ENCODE measurements around the gene DHX9.

Gene DHX9

DNA sequence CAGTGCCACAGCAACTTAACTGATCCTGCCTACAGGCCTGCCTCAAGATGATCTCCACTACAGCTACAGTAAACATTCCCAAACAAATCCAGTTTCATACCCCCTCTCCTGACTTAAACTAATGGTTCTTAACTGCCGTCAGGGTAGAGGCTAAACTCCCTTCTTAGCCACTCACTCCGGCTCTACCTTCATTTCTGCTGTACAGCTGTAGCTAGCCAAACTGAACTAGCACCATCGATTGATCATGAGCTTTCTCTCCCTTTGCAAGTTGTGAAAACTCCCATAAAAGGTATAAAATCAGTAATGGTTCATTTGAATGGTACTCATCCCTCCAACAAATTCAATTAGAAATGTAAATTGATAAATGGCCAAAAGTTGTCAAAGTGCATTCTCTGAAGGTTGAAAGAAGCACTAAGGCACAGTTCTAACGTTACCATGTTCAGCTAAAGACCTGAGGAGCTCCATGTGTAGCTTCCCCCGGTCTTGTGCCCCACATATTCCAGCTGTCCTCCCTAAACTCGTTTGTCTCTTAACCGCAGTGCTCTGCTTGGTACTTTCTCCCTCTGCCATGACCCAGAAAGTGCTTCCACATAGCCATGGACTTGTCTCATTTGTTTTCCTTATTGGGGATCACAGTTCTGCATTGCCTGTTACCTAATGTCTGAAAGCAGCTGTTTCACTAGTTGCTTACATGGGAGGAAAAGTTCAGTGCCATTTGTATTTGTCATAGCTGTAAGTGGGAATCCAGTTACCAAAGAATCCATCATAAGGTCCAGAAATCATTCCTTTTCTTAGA, 49.8 kb downstream of the DHX9 start:
- no peak for TF ChIP-seq TCF12 (IDR thresholded peaks at IDR 0.05; ENCODE audit: low read depth)
- no peak for TF ChIP-seq FOXM1 (IDR thresholded peaks at IDR 0.05; ENCODE audit: borderline replicate concordance, low read depth)
- no peak for TF ChIP-seq RAD21 (IDR thresholded peaks at IDR 0.05; ENCODE audit: low read depth)
- TF ChIP-seq, protein P1, sequence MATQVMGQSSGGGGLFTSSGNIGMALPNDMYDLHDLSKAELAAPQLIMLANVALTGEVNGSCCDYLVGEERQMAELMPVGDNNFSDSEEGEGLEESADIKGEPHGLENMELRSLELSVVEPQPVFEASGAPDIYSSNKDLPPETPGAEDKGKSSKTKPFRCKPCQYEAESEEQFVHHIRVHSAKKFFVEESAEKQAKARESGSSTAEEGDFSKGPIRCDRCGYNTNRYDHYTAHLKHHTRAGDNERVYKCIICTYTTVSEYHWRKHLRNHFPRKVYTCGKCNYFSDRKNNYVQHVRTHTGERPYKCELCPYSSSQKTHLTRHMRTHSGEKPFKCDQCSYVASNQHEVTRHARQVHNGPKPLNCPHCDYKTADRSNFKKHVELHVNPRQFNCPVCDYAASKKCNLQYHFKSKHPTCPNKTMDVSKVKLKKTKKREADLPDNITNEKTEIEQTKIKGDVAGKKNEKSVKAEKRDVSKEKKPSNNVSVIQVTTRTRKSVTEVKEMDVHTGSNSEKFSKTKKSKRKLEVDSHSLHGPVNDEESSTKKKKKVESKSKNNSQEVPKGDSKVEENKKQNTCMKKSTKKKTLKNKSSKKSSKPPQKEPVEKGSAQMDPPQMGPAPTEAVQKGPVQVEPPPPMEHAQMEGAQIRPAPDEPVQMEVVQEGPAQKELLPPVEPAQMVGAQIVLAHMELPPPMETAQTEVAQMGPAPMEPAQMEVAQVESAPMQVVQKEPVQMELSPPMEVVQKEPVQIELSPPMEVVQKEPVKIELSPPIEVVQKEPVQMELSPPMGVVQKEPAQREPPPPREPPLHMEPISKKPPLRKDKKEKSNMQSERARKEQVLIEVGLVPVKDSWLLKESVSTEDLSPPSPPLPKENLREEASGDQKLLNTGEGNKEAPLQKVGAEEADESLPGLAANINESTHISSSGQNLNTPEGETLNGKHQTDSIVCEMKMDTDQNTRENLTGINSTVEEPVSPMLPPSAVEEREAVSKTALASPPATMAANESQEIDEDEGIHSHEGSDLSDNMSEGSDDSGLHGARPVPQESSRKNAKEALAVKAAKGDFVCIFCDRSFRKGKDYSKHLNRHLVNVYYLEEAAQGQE (IDR thresholded peaks at IDR 0.05; ENCODE audit: low read depth), result no peak
- no peak for TF ChIP-seq EP300 (IDR thresholded peaks at IDR 0.05; ENCODE audit: borderline replicate concordance)
- TF ChIP-seq YY1 (IDR thresholded peaks at IDR 0.05; ENCODE audit: low read depth), result no peak
- TF ChIP-seq CREB1 (IDR thresholded peaks at IDR 0.05; ENCODE audit: low read depth), result no peak
- TF ChIP-seq TEAD4 (IDR thresholded peaks at IDR 0.05), result no peak
- TF ChIP-seq EGR1 (IDR thresholded peaks at IDR 0.05), result no peak
- no peak for TF ChIP-seq TAF1 (IDR thresholded peaks at IDR 0.05; ENCODE audit: low read depth)
- TF ChIP-seq, protein P2, sequence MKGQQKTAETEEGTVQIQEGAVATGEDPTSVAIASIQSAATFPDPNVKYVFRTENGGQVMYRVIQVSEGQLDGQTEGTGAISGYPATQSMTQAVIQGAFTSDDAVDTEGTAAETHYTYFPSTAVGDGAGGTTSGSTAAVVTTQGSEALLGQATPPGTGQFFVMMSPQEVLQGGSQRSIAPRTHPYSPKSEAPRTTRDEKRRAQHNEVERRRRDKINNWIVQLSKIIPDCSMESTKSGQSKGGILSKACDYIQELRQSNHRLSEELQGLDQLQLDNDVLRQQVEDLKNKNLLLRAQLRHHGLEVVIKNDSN (IDR thresholded peaks at IDR 0.05), result no peak
- no peak for TF ChIP-seq ZBTB7A (IDR thresholded peaks at IDR 0.05; ENCODE audit: low read depth)
- TF ChIP-seq CEBPB (IDR thresholded peaks at IDR 0.05), result no peak
- TF ChIP-seq, protein P3, sequence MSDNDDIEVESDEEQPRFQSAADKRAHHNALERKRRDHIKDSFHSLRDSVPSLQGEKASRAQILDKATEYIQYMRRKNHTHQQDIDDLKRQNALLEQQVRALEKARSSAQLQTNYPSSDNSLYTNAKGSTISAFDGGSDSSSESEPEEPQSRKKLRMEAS (IDR thresholded peaks at IDR 0.05), result no peak
- no peak for TF ChIP-seq NFIC (IDR thresholded peaks at IDR 0.05)

DNA sequence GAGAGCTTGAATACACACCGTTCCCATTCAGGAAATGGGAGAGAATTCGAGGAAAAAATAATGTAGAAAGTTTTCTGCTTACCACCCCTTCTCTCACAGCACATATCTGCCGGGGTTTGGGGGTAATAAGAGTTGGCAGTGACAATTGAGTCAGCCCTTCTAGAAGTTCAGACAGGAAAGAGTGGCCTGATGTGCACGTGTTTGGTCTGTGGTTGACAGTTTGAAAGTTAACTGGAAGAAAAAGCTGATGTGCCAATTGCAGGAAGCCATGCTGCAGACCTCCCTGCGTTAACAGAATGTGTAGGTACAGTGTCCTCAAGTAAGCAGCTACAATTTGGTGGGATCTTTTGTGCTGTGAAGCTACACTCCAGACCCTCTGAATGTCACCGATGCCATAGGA, 50.9 kb downstream of the DHX9 start:
- no peak for TF ChIP-seq TCF12 (IDR thresholded peaks at IDR 0.05; ENCODE audit: low read depth)
- TF ChIP-seq TAF1 (IDR thresholded peaks at IDR 0.05; ENCODE audit: low read depth), result no peak
- TF ChIP-seq, protein P2 (IDR thresholded peaks at IDR 0.05), result no peak
- TF ChIP-seq RAD21 (IDR thresholded peaks at IDR 0.05; ENCODE audit: low read depth), result no peak
- TF ChIP-seq CREB1 (IDR thresholded peaks at IDR 0.05; ENCODE audit: low read depth), result no peak
- TF ChIP-seq CEBPB (IDR thresholded peaks at IDR 0.05), result no peak
- TF ChIP-seq TEAD4 (IDR thresholded peaks at IDR 0.05), result no peak
- TF ChIP-seq, protein P3 (IDR thresholded peaks at IDR 0.05), result no peak
- no peak for TF ChIP-seq FOXM1 (IDR thresholded peaks at IDR 0.05; ENCODE audit: borderline replicate concordance, low read depth)
- no peak for TF ChIP-seq EP300 (IDR thresholded peaks at IDR 0.05; ENCODE audit: borderline replicate concordance)
- no peak for TF ChIP-seq YY1 (IDR thresholded peaks at IDR 0.05; ENCODE audit: low read depth)

DNA sequence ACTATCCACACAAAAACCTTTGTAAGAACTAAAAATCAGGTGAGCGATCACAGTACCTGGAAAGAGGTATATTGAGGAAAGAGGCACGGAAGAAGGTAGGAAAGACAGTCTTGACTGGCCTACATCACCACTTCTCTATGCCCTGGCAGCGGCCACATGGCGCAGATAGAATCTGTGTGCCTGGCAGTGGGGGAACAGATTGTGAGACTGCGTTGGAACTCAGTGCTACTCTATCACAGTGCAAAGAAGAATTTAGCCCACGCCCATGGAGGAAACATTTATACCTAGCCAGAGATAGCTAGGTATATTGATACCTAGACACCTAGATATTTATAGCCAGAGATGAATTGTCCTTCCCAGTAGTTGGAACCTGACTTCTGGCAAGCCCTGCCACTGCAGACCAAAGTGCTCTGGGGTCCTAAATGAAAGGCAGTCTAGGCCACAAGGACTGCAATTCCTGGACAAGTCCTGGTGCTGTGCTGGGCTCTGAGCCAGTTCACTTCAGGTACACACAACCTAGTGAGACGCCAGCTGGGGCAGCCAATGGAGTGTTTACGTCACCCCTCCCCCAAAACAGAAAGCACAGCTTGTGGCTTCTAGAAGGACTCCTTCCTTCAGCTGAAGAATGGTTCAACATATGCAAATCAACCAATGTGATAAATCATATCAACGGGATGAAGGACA, 51.9 kb downstream of the DHX9 start:
- TF ChIP-seq, protein P2 (IDR thresholded peaks at IDR 0.05), result no peak
- TF ChIP-seq, protein P3 (IDR thresholded peaks at IDR 0.05), result no peak
- TF ChIP-seq RAD21 (IDR thresholded peaks at IDR 0.05; ENCODE audit: low read depth) (no peak), YY1 (IDR thresholded peaks at IDR 0.05; ENCODE audit: low read depth) (no peak)

DNA sequence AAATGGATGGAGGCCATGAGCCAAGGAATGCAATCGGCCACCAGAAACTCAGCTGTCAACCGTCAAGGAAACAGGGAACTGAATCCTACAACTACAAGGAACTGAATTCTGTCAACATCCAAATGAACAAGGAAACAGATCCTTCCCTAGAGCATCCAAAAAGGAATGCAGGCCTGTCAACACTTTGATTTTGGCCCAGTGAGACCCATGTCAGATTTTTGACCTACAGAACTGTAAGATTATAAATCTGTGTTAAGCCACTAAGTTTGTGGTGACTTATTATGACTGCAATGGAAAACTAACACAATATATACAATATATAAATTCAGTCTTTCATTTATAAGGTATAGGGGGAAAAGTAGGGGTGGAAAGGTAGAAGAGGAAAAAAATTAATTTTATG, 58.5 kb downstream of the DHX9 start:
- TF ChIP-seq ZBTB7A (IDR thresholded peaks at IDR 0.05; ENCODE audit: low read depth) (no peak), TEAD4 (IDR thresholded peaks at IDR 0.05) (no peak), RAD21 (IDR thresholded peaks at IDR 0.05; ENCODE audit: low read depth) (no peak), NFIC (IDR thresholded peaks at IDR 0.05) (no peak), EP300 (IDR thresholded peaks at IDR 0.05; ENCODE audit: borderline replicate concordance) (no peak), TCF12 (IDR thresholded peaks at IDR 0.05; ENCODE audit: low read depth) (no peak), CEBPB (IDR thresholded peaks at IDR 0.05) (no peak), EGR1 (IDR thresholded peaks at IDR 0.05) (no peak), TAF1 (IDR thresholded peaks at IDR 0.05; ENCODE audit: low read depth) (no peak), CREB1 (IDR thresholded peaks at IDR 0.05; ENCODE audit: low read depth) (no peak), YY1 (IDR thresholded peaks at IDR 0.05; ENCODE audit: low read depth) (no peak), FOXM1 (IDR thresholded peaks at IDR 0.05; ENCODE audit: borderline replicate concordance, low read depth) (no peak)
- TF ChIP-seq, protein P1 (IDR thresholded peaks at IDR 0.05; ENCODE audit: low read depth), result no peak
- TF ChIP-seq, protein P2 (IDR thresholded peaks at IDR 0.05), result no peak
- TF ChIP-seq, protein P3 (IDR thresholded peaks at IDR 0.05), result no peak

Measured in Ishikawa (cell line).